Hippocampal formation (tissue), 2 donors: ENCODE results near the gene PLA2G2E.
"Not testable (repeated sequence)": the region's sequence is repeated elsewhere in the genome, so short reads cannot be mapped to it uniquely, and the experiment has no call there.

Experiments used
- DNase-seq, 2 donors: peaks; one replicate each; lab custom pipeline; 2025; lab: John Stamatoyannopoulos, UW

The PLA2G2E gene

GRCh38 chr1:19927130-19927421 is 3.7 kb upstream of the PLA2G2E start:
- not testable (repeated sequence) for DNase-seq

GRCh38 chr1:19926296-19927129 is 3.1 kb upstream of the PLA2G2E start:
- DNase-seq: no peak

- DNase-seq: no peak
Measured at GRCh38 chr1:19925342-19926070, 2.1 kb upstream of the PLA2G2E start.

- DNase-seq: no peak
Measured at GRCh38 chr1:19923953-19924346, 533 bp upstream of the PLA2G2E start.

- no peak for DNase-seq
Measured at GRCh38 chr1:19922015-19922688, 1.3 kb downstream of the PLA2G2E start.

- DNase-seq: no peak
Measured at GRCh38 chr1:19921310-19921709, 2.1 kb downstream of the PLA2G2E start.

- no peak for DNase-seq
Measured at GRCh38 chr1:19920132-19920710, 3.2 kb downstream of the PLA2G2E start.

- peak; percentile 53 to 63 for DNase-seq
Measured at GRCh38 chr1:19918057-19918456, 5.4 kb downstream of the PLA2G2E start.

DNA sequence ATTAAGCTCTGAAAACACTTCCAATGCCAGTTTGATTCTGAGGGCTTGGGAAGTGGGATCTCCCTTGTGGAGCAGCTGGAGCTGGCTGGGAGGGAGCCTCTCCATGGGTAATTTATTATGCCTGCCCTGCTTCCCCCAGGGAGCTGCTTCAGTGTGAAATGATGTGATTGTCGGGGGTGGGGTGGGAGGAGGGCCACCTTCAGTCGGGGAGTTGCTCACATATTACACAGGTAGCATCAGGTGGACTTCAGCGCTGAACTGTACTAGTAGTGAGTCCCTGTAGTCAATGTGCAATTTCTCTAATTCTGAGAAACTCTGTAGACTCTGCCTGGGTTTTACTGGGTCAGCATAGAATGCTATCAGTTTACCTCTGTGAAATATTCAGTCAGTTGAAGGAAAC is 12.8 kb downstream of the PLA2G2E start:
- no peak for DNase-seq

DNA sequence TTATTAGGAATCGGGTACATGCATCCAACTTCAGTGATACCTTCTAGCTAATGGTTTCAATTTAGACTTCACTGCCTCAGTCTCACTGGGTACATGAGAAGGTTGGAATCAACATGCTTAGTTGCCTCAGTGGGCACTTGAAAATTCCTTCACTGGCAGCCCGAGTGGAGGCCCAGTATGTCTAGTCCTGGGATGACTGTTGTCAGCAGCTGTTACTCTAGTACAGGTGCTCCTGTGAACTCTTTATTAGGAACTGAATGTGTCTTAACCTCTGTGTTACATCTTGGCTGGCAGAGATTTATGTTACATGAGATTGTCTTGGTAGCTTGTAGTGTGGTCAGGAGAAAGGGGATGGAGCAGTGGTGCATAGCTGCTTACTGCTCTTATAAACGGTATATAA is 13.4 kb downstream of the PLA2G2E start:
- DNase-seq: no peak

- no peak for DNase-seq
Measured at GRCh38 chr1:19909392-19909791, 14.0 kb downstream of the PLA2G2E start.

DNA sequence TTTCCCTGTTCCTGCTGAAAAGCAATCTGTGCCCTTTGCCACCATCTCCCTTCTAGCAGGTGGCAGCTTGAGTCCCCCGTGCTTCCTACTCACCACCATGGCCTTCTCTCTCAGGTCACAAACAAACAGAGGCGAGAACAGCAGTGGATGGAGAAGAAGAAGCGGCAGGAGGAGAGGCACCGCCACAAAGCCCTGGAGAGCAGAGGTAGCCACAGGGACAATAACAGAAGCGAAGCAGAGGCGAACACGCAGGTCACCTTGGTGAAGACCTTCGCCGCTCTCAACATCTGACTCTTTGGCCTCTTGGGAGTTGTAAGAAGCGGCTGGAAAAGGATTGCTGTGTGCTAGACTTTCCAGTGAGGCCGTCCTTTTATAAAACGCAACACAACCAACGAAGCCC is 16.0 kb downstream of the PLA2G2E start:
- no peak for DNase-seq

DNA sequence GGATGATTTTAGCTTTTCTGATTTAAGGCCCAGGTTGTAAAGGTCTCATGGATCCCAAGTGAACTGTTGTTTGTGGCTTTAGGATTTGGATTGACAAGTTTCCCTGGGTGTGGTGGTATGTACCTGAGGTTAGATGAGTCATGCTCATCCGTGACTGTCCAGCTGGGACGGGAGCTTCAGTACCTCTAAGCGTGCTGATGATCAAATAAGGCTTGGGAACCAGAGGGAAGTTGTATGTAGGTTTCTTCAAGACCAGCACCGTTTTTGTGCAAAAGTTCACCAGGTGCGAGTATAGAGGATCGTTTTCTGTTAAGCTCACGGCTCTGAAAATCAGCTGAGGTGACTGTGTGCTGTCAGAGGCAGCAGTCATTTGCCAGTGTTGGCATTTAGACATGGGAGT is 19.8 kb downstream of the PLA2G2E start:
- no peak for DNase-seq

DNA sequence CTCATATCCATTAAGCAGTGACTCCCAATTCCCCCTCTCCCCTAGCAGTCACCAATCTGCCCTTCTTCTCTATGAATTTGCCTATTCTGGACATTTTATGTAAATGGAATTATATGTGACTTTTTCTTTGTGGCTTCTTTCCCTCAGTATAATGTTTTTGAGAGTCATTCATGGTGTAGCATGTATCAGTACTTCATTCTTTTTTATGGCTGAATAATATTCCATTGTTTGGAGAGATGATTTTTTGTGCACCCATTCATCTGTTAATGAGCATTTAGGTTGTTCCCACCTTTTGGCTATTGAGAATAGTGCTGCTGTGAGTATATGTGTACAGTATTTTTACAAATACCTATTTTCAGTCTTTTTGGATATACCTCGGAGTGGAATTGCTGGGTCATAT is 21.8 kb downstream of the PLA2G2E start:
- DNase-seq: no peak

GRCh38 chr1:19894218-19894617 is 29.2 kb downstream of the PLA2G2E start:
- DNase-seq: no peak

DNA sequence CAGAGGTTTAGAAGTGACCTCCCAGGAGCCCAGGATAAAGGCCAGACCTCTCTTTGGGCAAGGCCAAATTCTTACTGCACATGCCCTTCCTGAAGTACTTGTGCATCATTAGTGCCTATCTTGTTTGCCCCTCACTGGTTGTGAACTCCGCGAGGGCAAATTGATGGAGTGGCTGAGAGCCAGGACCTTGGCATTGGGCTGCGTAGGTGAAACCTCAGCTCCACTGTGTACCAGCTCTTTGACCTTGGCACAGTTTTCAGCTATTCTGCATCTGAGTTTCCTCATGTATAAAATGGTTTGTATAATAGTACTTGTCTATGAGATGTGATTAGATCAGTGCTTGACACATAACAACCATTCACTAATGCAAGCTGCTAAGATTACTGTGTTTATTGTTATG is 29.7 kb downstream of the PLA2G2E start:
- no peak for DNase-seq

DNA sequence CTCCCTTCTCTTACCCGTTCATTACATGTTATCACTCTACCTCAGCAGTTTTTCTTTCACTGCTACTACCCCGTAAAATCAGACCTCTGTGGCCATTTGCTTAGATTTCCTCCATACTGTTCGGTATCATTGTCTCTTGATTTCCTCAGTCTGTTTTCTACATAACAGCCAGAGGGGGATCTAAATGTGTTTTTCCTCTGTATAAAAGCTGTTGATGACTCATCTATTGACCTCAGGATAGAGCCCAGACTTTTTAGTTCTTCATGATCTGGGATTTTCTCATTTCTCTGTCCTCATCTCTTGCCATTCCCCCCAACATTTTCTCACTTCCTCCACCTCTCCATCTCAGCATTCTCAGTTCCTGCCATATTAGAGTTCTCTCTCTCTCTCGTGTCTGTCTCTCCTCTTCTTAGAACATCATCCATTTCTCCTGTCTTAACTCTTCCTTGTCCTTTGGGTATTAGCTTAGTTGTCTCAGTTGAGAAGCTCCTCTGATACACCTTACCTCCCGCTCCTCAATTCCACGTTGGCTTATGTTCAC is 30.7 kb downstream of the PLA2G2E start:
- DNase-seq: no peak

DNA sequence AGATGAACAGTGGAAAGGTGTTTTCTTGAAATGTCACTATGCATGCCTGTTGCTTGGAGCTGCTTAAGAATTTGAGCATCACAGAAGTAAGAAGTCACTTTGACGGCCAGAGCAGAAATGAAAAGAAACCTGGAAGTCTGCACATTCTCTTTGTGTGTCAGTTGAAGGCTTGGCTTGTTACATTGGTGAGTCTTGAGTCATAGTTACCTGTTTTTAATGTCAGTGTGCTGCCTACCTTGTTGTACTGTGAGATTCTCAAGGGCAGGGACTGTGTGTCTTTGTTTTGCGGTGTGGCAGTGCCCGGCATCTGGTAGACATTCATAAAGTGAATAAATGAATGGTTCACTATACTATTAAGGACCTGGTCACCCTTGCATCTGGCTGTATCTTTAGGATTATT is 31.3 kb downstream of the PLA2G2E start:
- no peak for DNase-seq

DNA sequence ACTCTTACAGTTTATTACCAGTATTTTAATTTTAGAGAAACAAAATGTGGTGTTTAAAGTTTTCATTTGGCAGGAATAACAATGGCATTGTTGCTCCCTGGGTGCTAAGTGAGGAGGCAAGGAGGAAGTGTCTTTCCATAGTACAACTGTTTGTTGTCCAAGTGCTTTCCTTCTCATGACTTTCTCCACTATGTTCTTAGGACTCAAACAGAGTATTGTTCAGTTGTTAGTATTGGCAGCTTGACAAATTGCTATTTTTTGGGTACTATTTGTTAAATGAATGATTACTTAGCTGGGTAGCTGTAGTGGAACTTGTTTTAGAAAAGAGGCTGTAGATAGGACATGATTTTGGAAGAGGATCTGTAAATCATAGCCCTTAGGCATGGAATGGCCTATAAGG is 33.8 kb downstream of the PLA2G2E start:
- no peak for DNase-seq

- no peak for DNase-seq
Measured at GRCh38 chr1:19888112-19888511, 35.3 kb downstream of the PLA2G2E start.

DNA sequence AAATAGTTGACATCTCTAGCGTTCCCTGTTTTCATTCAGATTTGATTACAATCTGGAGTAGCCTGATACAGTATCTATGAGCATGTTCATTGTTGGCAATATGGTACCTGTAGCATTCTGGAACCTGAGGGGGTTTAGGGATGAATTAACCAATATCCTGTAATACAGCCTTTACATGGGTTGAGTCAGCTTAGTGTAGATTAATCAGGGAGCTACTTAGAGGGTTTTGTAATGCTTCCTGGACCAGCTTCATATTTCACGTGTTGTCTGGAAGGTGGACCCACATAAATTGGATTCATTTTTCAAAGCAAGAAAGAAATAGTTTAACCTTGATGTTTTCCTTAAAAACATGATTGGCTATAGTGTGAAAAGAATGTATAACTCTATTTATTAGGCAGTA is 37.6 kb downstream of the PLA2G2E start:
- no peak for DNase-seq

DNA sequence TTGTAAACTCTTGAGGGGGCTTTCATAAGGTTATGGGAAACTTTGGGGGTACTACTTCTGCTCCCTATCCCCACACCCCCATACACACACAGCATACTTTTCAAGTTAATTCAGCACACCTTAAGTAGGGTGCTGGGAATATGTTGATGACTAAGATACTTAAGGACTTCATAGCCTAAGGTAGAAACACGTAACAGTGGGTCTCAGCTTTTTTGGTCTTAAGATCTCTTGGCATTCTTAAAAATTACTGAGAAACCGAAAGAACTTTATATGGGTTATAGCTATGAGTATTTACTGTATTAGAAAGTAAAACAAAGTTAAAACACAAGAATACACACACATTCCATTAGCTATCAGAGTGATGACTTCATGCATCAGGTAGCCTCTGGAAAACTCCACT is 39.1 kb downstream of the PLA2G2E start:
- DNase-seq: no peak
